GM23338 (cell line): Measurements from ENCODE around the gene ARFGEF2. TPM values are rescaled to one million over a fixed set of nuclear protein-coding genes. Genes with fewer than 3 reads are reported as not detected.

Experiments
- ATAC-seq: fragments of 200-7000 bp; cut with Tn5 transposase; 3 replicates; pipeline ENCODE4 v1.9.1; 2020
- DNase-seq: peaks from one replicate; pipeline ENCODE4 v3.0.0-alpha.2; 2015; ENCODE audit warnings: low spot score
- H2AFZ ChIP-seq: fragments of 200-600 bp; sonication (generic); 2 replicates; pipeline ENCODE4 v1.8.0; 2016; ENCODE audit warnings: antibody characterized with exemption, mild to moderate bottlenecking, moderate library complexity
- H3F3A ChIP-seq: fragments of 200-600 bp; sonication (generic); replicated peaks from 2 replicates; pipeline ENCODE4 v1.8.0; 2017; ENCODE audit warnings: antibody characterized with exemption, mixed run types, low read depth
- H3K27ac ChIP-seq: fragments of 200-600 bp; sonication (generic); 2 replicates; pipeline ENCODE4 v1.6.1; 2016; ENCODE audit warnings: low read depth
- H3K27me3 ChIP-seq: fragments of 200-600 bp; sonication (generic); 2 replicates; pipeline ENCODE4 v1.8.0; 2016; ENCODE audit warnings: mild to moderate bottlenecking, mixed run types, moderate library complexity; ENCODE audit not compliant: insufficient read depth
- H3K36me3 ChIP-seq: fragments of 200-600 bp; sonication (generic); 2 replicates; pipeline ENCODE4 v1.8.0; 2016; ENCODE audit warnings: mild to moderate bottlenecking; ENCODE audit not compliant: insufficient read depth
- H3K4me1 ChIP-seq: fragments of 200-600 bp; sonication (generic); 2 replicates; pipeline ENCODE4 v1.8.0; 2016; ENCODE audit warnings: mild to moderate bottlenecking, moderate library complexity; ENCODE audit not compliant: insufficient read depth
- H3K4me2 ChIP-seq: fragments of 200-600 bp; sonication (generic); 2 replicates; pipeline ENCODE4 v1.7.1; 2017; ENCODE audit warnings: mixed run types
- H3K4me3 ChIP-seq: fragments of 200-600 bp; sonication (generic); 2 replicates; pipeline ENCODE4 v1.6.1; 2016; ENCODE audit warnings: mixed run types
- H3K79me2 ChIP-seq: fragments of 200-600 bp; sonication (generic); replicated peaks from 2 replicates; pipeline ENCODE4 v1.8.0; 2017; ENCODE audit warnings: mild to moderate bottlenecking; ENCODE audit not compliant: insufficient read depth
- H3K9me2 ChIP-seq: fragments of 200-600 bp; sonication (generic); 2 replicates; pipeline ENCODE4 v1.8.0; 2017; ENCODE audit not compliant: insufficient read depth
- H4K20me1 ChIP-seq: fragments of 200-600 bp; sonication (generic); replicated peaks from 2 replicates; pipeline ENCODE4 v1.8.0; 2017; ENCODE audit warnings: mild to moderate bottlenecking; ENCODE audit not compliant: insufficient read depth
- H3K27ac Mint-ChIP-seq: 2 replicates; pipeline ENCODE4 v1.8.0; 2020; ENCODE audit warnings: inconsistent platforms, mild to moderate bottlenecking, moderate library complexity, mixed read lengths
- H3K27me3 Mint-ChIP-seq: 3 replicates; pipeline ENCODE4 v1.8.0; 2022; ENCODE audit warnings: low read depth, mild to moderate bottlenecking, moderate library complexity, mixed read lengths, inconsistent platforms; ENCODE audit not compliant: insufficient read depth, poor library complexity
- H3K36me3 Mint-ChIP-seq: 3 replicates; pipeline ENCODE4 v1.8.0; 2021; ENCODE audit warnings: low read depth, mild to moderate bottlenecking, inconsistent platforms, moderate library complexity, mixed read lengths
- H3K4me1 Mint-ChIP-seq: 3 replicates; pipeline ENCODE4 v1.8.0; 2020; ENCODE audit warnings: mild to moderate bottlenecking, inconsistent platforms, mixed read lengths
- H3K4me3 Mint-ChIP-seq: 3 replicates; pipeline ENCODE4 v1.8.0; 2021; ENCODE audit warnings: moderate library complexity, mild to moderate bottlenecking, inconsistent platforms, mixed read lengths
- H3K9me3 Mint-ChIP-seq: 3 replicates; pipeline ENCODE4 v1.8.0; 2020; ENCODE audit warnings: moderate library complexity, mild to moderate bottlenecking, inconsistent platforms, mixed read lengths
- NANOG ChIP-seq: IDR thresholded peaks from 2 replicates; pipeline ENCODE4 v1.6.1; 2016; ENCODE audit warnings: antibody characterized with exemption, borderline replicate concordance
- POLR2AphosphoS5 ChIP-seq: IDR thresholded peaks from 2 replicates; pipeline ENCODE4 v1.6.1; 2016; ENCODE audit warnings: antibody characterized with exemption, low read depth
- STAT1 ChIP-seq: IDR thresholded peaks from one replicate; pipeline ENCODE4 v1.6.1; 2016; ENCODE audit warnings: antibody characterized with exemption; ENCODE audit not compliant: unreplicated experiment
- ZNF114 ChIP-seq: fragments of 250-450 bp; sonication (Bioruptor Pico); IDR thresholded peaks from 2 replicates; pipeline ENCODE4 v1.5.0; 2020; ENCODE audit warnings: mild to moderate bottlenecking, moderate library complexity
- ZNF331 ChIP-seq: fragments of 250-450 bp; sonication (Bioruptor Pico); IDR thresholded peaks from 2 replicates; pipeline ENCODE4 v1.5.0; 2020; ENCODE audit warnings: low read depth, mild to moderate bottlenecking, moderate library complexity
- polyA plus RNA-seq: library from polyadenylated mRNA; unstranded; fragments of >200 nt; fragmentation: Nextera tagmentation; extraction: Ambion mirVana; gene quantifications from 2 replicates; pipeline ENCODE4 v1.2.1, GENCODE V29; 2016
- total RNA-seq: library from RNA; depleted of rRNA; stranded (reverse); fragments of >200 nt; shearing (Covaris generic); gene quantifications from 2 replicates; pipeline ENCODE4 v1.2.3, GENCODE V29; 2014
- TF ChIP-seq, protein P1 (sequence below), 2 experiments: fragments of 200-600 bp in 1 of 2; sonication (generic) in 1 of 2; conservative IDR thresholded peaks; 2 replicates each; pipeline versions ENCODE4 v1.5.1 to v1.6.1; 2016 to 2017; ENCODE audit warnings: antibody characterized with exemption in 2 of 2, low read depth in 2 of 2, mild to moderate bottlenecking in 2 of 2, moderate library complexity in 1 of 2
- TF ChIP-seq, protein P2 (sequence below): fragments of 250-450 bp; sonication (Bioruptor Pico); IDR thresholded peaks from 2 replicates; pipeline ENCODE4 v1.5.0; 2020; ENCODE audit warnings: mild to moderate bottlenecking, moderate library complexity
- TF ChIP-seq, protein P3 (sequence below): IDR thresholded peaks from one replicate; pipeline ENCODE4 v1.6.1; 2018; ENCODE audit warnings: antibody characterized with exemption; ENCODE audit not compliant: unreplicated experiment

The ARFGEF2 gene
- total and polyA plus RNA-seq, 2 experiments from 2014 or later = 7.2 to 25.5 TPM

DNA sequence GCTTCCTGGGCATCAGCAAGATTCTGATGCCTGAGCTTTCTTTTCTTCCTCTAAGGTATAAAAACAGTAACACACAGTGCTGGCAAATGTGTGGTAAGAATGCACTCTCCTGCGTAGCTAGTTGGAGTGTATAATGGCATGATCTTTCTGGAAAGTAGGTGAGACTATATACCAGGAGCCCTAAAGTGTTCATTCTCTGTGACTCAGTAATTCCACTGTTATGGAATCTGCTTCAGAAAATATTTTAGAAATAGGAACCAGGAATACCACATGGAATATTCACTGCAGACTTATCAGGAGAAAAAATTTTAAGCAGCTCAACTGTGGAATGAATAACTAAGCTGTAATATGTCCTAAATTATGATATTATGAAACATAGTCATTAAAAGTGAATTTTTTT, 107.7 kb downstream of the ARFGEF2 start (continued):
- TF ChIP-seq ZNF331 (no peak), ZNF114 (CRISPR knock-in tag) (no peak)
- TF ChIP-seq, protein P1, sequence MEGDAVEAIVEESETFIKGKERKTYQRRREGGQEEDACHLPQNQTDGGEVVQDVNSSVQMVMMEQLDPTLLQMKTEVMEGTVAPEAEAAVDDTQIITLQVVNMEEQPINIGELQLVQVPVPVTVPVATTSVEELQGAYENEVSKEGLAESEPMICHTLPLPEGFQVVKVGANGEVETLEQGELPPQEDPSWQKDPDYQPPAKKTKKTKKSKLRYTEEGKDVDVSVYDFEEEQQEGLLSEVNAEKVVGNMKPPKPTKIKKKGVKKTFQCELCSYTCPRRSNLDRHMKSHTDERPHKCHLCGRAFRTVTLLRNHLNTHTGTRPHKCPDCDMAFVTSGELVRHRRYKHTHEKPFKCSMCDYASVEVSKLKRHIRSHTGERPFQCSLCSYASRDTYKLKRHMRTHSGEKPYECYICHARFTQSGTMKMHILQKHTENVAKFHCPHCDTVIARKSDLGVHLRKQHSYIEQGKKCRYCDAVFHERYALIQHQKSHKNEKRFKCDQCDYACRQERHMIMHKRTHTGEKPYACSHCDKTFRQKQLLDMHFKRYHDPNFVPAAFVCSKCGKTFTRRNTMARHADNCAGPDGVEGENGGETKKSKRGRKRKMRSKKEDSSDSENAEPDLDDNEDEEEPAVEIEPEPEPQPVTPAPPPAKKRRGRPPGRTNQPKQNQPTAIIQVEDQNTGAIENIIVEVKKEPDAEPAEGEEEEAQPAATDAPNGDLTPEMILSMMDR (conservative IDR thresholded peaks at IDR 0.05; ENCODE audit: low read depth in 2 of 2) = no peak
- TF ChIP-seq, protein P2, sequence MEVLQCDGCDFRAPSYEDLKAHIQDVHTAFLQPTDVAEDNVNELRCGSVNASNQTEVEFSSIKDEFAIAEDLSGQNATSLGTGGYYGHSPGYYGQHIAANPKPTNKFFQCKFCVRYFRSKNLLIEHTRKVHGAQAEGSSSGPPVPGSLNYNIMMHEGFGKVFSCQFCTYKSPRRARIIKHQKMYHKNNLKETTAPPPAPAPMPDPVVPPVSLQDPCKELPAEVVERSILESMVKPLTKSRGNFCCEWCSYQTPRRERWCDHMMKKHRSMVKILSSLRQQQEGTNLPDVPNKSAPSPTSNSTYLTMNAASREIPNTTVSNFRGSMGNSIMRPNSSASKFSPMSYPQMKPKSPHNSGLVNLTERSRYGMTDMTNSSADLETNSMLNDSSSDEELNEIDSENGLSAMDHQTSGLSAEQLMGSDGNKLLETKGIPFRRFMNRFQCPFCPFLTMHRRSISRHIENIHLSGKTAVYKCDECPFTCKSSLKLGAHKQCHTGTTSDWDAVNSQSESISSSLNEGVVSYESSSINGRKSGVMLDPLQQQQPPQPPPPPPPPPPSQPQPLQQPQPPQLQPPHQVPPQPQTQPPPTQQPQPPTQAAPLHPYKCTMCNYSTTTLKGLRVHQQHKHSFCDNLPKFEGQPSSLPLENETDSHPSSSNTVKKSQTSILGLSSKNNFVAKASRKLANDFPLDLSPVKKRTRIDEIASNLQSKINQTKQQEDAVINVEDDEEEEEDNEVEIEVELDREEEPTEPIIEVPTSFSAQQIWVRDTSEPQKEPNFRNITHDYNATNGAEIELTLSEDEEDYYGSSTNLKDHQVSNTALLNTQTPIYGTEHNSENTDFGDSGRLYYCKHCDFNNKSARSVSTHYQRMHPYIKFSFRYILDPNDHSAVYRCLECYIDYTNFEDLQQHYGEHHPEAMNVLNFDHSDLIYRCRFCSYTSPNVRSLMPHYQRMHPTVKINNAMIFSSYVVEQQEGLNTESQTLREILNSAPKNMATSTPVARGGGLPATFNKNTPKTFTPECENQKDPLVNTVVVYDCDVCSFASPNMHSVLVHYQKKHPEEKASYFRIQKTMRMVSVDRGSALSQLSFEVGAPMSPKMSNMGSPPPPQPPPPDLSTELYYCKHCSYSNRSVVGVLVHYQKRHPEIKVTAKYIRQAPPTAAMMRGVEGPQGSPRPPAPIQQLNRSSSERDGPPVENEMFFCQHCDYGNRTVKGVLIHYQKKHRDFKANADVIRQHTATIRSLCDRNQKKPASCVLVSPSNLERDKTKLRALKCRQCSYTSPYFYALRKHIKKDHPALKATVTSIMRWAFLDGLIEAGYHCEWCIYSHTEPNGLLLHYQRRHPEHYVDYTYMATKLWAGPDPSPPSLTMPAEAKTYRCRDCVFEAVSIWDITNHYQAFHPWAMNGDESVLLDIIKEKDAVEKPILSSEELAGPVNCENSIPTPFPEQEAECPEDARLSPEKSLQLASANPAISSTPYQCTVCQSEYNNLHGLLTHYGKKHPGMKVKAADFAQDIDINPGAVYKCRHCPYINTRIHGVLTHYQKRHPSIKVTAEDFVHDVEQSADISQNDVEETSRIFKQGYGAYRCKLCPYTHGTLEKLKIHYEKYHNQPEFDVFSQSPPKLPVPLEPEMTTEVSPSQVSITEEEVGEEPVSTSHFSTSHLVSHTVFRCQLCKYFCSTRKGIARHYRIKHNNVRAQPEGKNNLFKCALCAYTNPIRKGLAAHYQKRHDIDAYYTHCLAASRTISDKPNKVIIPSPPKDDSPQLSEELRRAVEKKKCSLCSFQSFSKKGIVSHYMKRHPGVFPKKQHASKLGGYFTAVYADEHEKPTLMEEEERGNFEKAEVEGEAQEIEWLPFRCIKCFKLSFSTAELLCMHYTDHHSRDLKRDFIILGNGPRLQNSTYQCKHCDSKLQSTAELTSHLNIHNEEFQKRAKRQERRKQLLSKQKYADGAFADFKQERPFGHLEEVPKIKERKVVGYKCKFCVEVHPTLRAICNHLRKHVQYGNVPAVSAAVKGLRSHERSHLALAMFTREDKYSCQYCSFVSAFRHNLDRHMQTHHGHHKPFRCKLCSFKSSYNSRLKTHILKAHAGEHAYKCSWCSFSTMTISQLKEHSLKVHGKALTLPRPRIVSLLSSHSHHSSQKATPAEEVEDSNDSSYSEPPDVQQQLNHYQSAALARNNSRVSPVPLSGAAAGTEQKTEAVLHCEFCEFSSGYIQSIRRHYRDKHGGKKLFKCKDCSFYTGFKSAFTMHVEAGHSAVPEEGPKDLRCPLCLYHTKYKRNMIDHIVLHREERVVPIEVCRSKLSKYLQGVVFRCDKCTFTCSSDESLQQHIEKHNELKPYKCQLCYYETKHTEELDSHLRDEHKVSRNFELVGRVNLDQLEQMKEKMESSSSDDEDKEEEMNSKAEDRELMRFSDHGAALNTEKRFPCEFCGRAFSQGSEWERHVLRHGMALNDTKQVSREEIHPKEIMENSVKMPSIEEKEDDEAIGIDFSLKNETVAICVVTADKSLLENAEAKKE (CRISPR knock-in tag) = no peak

DNA sequence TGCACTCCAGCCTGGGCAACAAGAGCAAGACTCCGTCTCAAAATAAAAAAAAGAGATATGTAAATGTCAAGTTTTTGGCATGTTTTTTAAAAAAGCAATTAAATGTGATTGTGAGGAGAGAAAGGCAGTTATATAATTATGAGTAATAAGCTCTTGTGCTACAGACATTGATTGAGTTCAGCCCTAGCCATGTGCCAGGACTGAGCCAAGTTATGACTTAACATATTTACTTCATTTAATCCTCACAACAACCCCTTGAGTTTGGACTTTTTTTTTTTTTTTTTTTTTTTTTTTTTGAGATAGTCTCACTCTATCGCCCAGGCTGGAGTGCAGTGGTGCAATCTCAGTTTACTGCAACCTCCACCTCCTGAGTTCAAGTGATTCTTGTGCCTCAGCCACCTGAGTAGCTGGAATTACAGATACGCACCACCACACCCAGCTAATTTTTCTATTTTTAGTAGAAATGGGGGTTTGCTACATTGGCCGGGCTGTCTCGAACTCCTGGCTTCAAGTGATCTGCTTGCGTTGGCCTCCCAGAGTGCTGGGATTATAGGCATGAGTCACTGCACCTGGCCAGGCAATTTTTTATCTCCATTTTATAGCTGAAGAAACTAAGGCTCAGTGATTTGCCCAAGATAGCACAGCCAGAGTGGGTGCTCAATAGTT, 109.6 kb downstream of the ARFGEF2 start:
- no peak overlapping the region for H3K27ac ChIP-seq
- no peaks in the 10 kb centered on the region for H3K27me3 ChIP-seq
- peaks cover 3% of the 10 kb centered on the region; the same call in 1 of the 2 replicates for H3F3A ChIP-seq
- DNase-seq (no peak), ATAC-seq (no peak)
- H3K4me2 ChIP-seq = no peak overlapping the region
- peaks cover 10% of the 10 kb centered on the region for H3K4me1 ChIP-seq
- H3K79me2 ChIP-seq = no peaks in the 10 kb centered on the region
- peaks cover 24% of the 10 kb centered on the region; the same call in 1 of the 2 replicates for H3K36me3 ChIP-seq
- Mint-ChIP-seq H3K36me3 (peaks cover 28% of the 10 kb centered on the region), H3K9me3 (no peaks in the 10 kb centered on the region), H3K4me1 (peaks cover 8% of the 10 kb centered on the region; the same call in 2 of the 3 replicates), H3K27me3 (peaks cover 2% of the 10 kb centered on the region), H3K4me3 (no peak overlapping the region), H3K27ac (no peak overlapping the region)
- no peaks in the 10 kb centered on the region for H3K9me2 ChIP-seq
- H4K20me1 ChIP-seq = peaks cover 11% of the 10 kb centered on the region; the same call in 1 of the 2 replicates
- no peak overlapping the region for H3K4me3 ChIP-seq
- no peak overlapping the region for H2AFZ ChIP-seq
- no peak for TF ChIP-seq POLR2AphosphoS5
- TF ChIP-seq, protein P3, sequence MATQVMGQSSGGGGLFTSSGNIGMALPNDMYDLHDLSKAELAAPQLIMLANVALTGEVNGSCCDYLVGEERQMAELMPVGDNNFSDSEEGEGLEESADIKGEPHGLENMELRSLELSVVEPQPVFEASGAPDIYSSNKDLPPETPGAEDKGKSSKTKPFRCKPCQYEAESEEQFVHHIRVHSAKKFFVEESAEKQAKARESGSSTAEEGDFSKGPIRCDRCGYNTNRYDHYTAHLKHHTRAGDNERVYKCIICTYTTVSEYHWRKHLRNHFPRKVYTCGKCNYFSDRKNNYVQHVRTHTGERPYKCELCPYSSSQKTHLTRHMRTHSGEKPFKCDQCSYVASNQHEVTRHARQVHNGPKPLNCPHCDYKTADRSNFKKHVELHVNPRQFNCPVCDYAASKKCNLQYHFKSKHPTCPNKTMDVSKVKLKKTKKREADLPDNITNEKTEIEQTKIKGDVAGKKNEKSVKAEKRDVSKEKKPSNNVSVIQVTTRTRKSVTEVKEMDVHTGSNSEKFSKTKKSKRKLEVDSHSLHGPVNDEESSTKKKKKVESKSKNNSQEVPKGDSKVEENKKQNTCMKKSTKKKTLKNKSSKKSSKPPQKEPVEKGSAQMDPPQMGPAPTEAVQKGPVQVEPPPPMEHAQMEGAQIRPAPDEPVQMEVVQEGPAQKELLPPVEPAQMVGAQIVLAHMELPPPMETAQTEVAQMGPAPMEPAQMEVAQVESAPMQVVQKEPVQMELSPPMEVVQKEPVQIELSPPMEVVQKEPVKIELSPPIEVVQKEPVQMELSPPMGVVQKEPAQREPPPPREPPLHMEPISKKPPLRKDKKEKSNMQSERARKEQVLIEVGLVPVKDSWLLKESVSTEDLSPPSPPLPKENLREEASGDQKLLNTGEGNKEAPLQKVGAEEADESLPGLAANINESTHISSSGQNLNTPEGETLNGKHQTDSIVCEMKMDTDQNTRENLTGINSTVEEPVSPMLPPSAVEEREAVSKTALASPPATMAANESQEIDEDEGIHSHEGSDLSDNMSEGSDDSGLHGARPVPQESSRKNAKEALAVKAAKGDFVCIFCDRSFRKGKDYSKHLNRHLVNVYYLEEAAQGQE = no peak
- no peak for TF ChIP-seq ZNF331
- TF ChIP-seq ZNF114 (CRISPR knock-in tag) = no peak
- no peak for TF ChIP-seq STAT1
- TF ChIP-seq, protein P1 (conservative IDR thresholded peaks at IDR 0.05; ENCODE audit: low read depth in 2 of 2) = no peak
- TF ChIP-seq NANOG = no peak
